Activated T-helper 1 cell treated with Interleukin-2 at 50 U/mL for 16 hours (primary cell): Measurements from ENCODE around the gene ZBP1.

Source experiments
- DNase-seq: peaks from one replicate; pipeline ENCODE4 v3.0.0-alpha.2; 2020; ENCODE audit warnings: low read depth

Gene ZBP1

GRCh38 chr20:57584768-57585461 lies 35.3 kb downstream of the ZBP1 start:
- no peak for DNase-seq

DNA sequence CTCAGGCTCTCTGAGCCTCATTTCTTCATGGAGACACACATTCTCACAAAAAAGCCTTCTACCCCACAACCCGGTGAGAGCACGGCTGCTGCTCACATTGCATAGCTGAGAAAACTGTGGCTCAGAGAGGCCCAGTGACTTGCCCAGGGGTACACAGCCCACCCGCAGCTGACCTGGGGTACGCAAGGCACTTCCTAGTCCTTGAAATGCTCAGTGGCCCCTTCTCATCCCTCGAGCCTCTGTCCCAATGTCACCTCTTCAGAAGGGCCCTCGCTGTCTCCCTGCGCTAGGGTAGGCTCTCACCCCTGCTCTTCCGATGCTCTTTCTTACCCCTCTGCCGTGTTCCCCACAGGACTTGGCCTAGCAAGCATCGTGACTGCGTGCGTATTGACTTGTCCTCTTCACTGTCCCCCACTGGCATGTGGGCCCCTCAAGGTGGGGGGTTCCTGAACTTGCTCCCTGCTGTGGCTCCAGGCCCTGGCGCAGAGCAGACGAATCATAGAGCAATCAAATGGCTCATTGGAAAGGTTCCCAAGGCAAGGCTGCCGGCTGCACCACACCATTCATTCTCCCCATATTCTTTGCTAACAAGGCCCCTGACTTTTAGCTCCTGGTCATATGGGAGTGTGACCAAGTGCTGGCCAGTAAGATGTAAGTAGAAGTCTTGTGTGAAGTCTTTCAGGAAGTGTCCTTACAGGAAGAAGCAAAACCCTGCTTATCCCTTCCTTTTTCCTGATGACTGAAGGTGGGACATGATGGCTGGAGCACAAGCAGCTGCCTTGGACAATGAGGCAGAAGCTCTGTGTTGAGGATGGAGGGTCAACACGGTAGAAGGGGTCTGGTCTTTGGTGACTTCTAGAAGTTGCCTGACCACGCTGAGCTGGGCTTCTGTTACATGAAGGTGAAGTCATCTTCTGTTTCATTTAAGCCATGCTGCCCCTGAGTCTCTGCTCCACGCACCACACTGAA lies 36.7 kb downstream of the ZBP1 start:
- no peak for DNase-seq

DNA sequence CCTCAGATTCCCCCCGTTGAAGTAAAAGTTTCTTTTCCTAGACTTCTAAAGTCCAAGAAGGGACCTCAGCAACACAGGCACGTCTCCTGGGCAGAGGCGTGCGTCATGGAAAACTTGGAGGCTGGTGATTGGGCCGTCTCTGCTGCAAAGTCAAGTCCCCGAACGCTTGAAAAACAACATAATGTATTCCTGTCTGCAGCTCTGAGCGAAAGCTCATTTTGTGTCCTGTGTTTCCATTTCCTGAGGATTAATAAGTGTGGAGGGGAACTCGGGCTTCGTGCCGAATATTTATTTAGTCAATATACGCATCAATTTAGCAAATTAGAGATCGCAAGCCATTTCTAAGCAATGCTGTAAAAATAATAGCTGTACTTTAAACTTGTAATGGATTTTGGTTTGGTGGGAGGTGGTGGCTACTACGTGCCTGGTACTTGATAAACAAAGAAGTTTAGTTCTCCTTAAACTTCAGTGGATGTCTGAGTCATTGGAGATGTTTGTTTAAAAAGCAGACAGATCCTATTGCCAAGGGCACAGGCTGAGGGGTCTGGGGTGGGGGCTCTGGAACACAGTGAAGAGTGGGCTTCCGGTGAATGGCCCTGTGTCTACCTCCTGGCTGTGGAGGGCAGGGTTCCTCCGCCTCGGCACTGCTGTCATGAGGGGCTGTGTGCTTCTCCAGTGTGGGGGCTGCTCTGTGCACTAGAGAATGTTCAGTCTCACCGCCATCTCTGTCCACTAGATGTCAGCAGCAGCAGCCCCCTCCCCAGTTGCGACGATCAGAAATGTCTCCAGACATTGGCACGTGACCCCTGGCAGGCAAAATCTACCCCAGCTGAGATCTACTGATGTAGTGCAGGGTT lies 37.6 kb downstream of the ZBP1 start:
- DNase-seq: no peak

DNA sequence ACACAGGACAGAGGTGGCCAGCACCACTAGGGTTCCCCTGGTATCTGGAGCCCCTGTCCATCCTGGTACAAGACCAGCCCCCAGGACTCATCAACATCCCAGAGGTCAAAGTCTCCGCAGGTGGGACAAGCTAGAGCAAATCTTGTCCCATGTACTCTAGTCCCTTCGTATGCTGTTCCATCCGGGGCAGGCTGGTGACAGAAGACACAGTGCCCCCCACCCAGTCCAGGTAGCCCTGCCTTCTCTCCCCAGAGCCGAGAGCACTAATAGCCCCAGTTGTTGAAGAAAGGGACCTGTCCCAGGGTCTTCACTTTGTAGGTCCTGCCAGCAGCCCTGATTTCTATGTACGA lies 38.2 kb downstream of the ZBP1 start:
- DNase-seq: no peak

DNA sequence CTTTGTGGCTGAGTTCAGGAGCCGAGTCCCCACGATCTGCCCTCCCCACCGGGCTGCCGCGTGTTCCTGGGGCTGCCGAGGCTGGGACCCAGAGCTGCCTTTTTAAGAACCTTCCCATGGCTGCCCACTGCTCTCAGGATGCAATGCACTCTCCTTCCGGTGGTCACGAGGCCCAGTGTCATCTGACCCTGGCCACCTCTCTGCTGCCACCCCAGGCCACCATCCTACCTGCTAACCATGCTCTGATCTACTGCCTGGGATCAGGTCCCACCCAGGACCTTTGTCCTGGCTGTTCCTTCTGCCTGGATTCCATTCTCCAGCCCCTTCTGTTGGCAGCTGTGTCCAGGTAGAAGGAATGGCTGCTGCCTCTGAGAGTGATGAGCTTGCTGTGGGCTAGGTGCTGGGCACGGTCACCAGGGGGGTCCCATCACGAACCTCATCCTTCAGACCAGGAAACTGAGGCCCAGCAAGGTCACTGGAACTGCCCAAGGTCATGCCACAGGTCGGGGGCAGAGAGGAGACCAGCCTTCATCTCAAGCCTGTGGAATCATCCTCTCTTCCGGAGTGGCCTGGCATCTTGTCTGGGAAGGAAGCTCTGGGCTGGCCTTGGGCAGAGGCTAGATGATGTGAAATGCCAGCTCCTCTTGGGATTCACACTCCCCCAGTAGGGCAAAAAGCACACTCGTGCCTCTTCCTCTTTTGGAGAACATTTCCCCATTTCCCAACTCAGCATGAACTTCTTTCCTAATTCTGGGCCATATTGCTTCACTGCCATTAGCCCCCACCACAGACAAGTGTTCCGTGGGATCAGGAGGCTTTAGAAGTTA lies 38.8 kb downstream of the ZBP1 start:
- no peak for DNase-seq

GRCh38 chr20:57580478-57581201 lies 39.6 kb downstream of the ZBP1 start:
- no peak for DNase-seq

- no peak for DNase-seq
Measured at GRCh38 chr20:57579898-57580447, 40.3 kb downstream of the ZBP1 start.

DNA sequence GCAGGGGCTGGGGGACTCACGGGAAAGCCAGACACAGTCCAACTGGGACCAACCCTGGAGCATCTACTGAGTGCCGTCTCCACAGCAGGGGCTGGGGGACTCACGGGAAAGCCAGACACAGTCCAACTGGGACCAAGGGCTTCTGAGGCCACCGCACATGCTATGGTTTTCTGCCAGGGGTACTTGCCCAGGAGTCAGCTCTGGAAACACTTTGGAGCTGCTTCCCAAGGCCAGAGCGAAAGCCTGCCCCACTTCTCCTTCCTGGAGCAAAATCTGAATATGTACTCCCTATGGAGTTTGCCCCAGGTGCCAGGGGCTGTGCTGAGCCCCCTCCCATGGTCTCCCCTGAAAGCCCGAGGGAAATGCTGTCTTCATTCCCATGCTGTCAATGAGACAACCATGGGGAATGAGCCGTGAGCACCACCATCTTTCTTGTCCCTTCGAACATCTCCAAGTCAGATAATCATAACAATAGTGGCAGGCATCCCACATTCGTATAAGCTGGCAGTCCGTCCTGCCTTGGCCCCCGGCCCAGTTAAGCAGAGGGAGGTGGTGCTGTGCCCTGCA lies 40.8 kb downstream of the ZBP1 start:
- DNase-seq: no peak

DNA sequence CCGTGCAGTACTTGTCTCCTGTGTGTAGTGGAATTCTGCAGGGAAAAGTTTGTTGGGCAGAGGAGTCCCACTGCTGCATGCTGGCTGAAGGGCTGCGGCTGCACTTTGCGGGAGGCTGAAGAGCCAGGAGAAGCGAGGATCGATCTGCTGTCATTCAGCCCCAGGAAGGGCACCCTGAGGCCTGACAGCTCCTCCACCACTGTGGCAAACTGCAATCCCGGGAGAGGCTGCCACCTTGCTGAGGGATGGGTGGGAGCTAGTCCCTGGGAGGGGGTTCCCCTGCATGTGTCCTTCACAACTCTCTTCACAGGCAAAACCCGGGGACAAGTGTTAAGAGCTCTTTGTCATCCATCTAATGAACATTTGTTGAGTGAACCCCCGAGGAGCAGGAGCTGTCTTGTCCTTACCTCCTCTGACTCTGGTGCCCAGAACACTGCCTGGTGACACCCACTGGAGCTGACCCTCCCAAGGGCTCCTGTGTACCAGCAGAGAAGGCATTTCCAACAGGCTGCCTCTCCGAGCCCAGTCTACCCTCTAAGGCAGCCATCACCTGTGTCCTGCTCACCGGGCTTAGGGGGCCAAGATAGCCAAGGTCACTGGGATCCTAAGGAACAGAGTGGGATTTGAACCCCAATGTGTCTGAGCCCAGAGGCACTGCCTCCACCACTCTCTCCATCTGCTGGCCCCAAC lies 41.6 kb downstream of the ZBP1 start:
- DNase-seq: no peak

- DNase-seq: no peak
Measured at GRCh38 chr20:57577679-57578475, 42.3 kb downstream of the ZBP1 start.

DNA sequence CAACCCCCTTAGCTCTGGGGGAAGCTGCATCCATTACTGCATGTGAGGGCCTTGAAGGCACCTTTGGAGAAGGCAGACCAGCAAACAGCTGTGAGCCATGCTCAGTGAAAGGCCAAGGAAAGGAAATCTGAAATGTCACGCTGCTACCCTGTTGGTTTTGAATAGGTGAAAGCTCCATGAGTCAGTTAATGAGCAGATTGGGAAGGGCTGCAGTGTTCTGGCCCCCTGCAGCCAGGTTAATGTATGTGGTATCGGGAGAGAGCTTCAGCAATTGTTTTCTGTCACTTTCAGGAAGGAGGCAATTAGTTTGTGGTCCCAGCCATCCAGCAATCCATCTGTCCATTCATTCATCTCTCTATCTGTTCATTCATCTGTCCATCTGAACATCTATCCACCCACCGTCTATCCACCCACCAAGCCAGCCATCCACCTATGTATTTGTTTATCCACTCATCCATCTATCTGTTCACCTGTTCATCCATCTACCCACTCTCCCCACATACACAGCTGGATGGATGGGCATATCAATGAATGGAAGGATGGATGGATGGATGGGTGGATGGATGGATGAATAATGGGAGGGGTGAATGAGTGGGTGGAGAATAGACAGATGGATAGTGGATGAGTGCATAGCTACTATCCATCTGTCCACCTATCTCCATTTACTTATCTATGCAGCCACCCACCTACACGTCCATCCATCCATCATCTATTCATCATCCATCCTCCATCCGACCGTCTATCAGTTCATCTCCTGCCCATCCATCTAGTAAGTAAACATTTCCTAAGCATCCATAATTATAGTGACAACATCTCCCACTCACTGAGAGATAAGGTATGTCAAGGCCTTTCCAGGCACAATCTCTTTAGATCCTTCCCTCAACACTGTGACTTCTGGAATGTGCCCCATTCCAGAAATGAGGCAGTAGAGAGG lies 43.3 kb downstream of the ZBP1 start:
- no peak for DNase-seq

GRCh38 chr20:57576002-57576401 lies 44.2 kb downstream of the ZBP1 start:
- no peak for DNase-seq

DNA sequence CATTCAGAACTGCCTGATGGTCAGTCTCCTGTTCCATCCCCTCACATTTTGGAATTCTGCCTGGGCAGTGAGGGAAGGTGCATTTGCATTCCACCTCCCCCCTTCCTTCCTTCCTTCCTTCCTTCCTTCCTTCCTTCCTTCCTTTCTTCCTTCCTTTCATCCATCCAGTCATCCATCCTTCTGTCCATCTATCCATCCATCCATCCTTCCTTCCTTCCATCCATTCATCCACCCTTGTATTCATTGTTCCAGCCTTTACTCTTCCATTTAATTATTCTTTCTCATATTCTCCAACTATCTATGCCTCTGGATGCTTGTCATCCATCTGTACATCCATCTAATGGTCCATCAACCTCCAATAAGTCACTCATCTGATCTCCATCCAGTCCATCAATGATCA lies 45.3 kb downstream of the ZBP1 start:
- no peak for DNase-seq

- no peak for DNase-seq
Measured at GRCh38 chr20:57573894-57574293, 46.3 kb downstream of the ZBP1 start.

GRCh38 chr20:57573242-57573641 lies 47.0 kb downstream of the ZBP1 start:
- DNase-seq: no peak

DNA sequence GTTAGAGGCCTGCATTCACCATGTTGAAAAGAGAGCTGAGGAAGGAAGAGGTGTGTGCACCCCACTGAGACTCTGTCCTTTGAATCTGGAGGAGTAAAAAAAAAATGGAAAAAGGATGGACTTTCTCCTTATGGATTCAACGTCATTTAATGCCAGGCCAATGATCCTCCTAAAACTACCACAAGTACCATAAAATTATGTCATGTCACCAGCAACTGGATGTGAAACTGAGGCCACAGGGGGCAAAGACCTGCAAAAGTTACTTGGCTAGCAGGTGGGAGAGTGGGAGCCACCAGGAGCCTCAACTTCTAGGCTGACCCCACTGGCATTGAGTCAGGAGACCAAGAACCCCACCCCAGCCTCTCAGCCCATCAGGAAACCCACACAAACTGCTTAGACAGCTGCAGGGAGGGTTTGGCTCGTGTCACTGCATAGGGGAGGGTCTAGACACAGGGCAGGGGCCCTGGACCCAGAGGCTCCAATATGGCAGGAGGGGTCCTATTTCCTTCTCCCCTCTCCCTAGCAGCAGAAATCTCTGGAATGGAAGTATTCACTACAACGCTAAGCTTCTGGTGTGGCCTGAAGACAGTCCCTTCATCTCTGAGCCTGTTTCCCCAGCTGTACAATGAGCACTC lies 48.3 kb downstream of the ZBP1 start:
- no peak for DNase-seq

- DNase-seq: no peak
Measured at GRCh38 chr20:57570920-57571319, 49.3 kb downstream of the ZBP1 start.
